Suprapubic skin (tissue), 4 donors: ENCODE results near the gene FOXK2.

Experiments used
- POLR2A ChIP-seq, 2 donors: fragments of 450-650 bp; IDR thresholded peaks; one replicate each; pipeline ENCODE4 v1.6.1; 2017; ENCODE audit warnings: antibody characterized with exemption in 2 of 2, mild to moderate bottlenecking in 2 of 2, moderate library complexity in 2 of 2
- POLR2AphosphoS5 ChIP-seq, 3 donors: sonication (generic); formaldehyde crosslinking; IDR thresholded peaks; one replicate each; pipeline ENCODE4 v1.6.1; 2017; ENCODE audit warnings: antibody characterized with exemption in 3 of 3
- TF ChIP-seq, protein P1 (sequence below), 2 donors: fragments of 200-600 bp in 1 of 2; fragments of 450-650 bp in 1 of 2; sonication (generic) in 1 of 2; IDR thresholded peaks; one replicate each; pipeline ENCODE4 v1.5.1; 2016 to 2019; ENCODE audit warnings: antibody characterized with exemption in 2 of 2, mild to moderate bottlenecking in 1 of 2, moderate library complexity in 1 of 2

DNA sequence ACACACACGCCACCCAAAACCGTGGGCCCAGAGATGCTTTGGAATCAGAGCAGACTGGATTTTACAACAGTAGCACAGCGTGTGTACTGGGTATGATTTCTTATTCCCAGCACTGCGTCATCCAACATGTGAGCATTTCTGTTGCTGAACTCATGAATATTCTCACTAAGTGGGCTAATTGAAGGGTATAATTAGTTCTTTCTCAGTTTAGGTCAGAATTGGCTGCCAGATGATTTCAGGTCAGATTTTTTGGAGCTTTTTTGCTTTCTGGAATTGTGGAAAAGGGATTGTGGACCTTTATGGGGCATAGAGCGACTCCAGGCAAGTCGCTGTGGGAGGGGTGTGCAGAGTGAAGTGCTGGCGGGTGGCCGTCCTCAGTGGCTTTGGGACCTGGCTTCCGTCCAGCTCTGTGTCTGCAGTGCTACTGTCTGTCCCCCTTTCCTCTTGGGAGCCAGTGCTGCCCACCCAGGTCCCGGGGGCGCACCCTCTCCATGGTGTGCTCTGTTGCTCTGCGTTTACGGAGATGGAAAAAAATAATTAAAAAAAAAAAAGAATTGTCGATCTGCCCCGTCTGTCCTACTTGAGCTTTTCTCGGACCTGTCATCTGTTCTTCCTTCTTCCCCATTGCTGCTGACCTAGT, 25.0 kb downstream of the FOXK2 start:
- TF ChIP-seq, protein P1, sequence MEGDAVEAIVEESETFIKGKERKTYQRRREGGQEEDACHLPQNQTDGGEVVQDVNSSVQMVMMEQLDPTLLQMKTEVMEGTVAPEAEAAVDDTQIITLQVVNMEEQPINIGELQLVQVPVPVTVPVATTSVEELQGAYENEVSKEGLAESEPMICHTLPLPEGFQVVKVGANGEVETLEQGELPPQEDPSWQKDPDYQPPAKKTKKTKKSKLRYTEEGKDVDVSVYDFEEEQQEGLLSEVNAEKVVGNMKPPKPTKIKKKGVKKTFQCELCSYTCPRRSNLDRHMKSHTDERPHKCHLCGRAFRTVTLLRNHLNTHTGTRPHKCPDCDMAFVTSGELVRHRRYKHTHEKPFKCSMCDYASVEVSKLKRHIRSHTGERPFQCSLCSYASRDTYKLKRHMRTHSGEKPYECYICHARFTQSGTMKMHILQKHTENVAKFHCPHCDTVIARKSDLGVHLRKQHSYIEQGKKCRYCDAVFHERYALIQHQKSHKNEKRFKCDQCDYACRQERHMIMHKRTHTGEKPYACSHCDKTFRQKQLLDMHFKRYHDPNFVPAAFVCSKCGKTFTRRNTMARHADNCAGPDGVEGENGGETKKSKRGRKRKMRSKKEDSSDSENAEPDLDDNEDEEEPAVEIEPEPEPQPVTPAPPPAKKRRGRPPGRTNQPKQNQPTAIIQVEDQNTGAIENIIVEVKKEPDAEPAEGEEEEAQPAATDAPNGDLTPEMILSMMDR (IDR thresholded peaks at IDR 0.05), result no peak
- TF ChIP-seq POLR2A (IDR thresholded peaks at IDR 0.05) (no peak), POLR2AphosphoS5 (IDR thresholded peaks at IDR 0.05) (no peak)
